Activated CD4-positive, alpha-beta T cell treated with anti-CD3 and anti-CD28 coated beads, Interleukin-2, Interleukin-4, amounts not matched to agents 100 ng/mL and 50 ng/mL, durations not matched to agents 16 hours and 8 hours (primary cell): Measurements from ENCODE around the gene FCMR.
"Not testable (repeated sequence)": the region's sequence is repeated elsewhere in the genome, so short reads cannot be mapped to it uniquely, and the experiment has no call there.

Experiments
- DNase-seq: peaks from one replicate; pipeline ENCODE4 v3.0.0-alpha.2; 2020; ENCODE audit warnings: low spot score

Gene FCMR

DNA sequence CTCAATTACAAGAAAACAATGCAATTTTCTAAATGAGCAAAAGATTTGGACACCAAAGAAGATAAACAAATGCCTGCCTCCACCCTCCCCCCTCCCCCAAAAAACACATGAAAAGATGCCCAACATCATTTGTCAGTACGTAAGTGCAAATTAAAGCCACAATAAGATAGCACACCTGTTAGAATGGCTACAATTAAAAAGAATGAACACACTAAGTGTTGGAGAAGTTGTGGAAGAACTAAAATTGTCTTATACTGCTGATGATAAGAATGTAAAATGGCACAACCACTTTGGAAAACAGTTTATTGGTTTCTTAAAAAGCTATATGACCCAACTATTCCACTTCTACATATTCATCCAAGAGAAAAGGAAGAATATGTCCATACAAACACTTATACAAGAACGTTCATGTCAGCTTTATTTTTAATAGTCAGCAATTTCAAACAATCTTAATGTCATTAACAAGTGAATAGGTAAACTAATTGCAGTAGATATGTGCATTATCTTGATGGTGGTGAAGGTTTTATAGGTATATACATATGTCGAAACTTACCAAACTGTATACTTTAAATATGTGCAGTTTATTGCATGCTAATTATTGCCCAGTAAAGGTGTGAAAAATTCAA lies 45.9 kb downstream of the FCMR start:
- no peak for DNase-seq

DNA sequence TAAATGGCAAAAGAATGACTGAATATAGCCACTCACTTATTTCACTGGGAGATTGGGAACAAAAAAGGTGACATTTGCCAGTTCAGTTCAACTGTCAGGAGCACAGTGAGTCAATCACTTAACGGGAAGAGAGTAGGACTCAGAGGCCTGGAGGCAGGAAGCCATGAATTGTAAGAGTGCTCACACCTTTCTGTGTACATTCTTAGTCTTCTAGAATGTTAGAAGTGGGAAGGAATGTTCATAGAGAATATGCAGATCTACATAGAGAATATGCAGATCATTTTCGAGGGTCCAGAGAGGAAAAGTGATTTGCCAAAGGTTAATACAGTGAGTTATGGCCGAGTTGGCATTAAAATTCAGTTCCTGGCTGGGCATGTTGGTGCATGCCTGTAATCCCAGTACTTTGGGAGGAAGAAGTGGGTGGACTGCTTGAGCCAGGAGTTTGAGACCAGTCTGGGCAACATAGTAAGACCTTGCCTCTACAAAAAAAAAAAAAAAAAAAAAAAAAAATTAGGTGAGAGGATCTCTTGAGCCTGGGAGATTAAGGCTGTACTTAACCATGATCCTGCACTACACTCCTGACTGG lies 48.0 kb downstream of the FCMR start:
- no peak for DNase-seq

DNA sequence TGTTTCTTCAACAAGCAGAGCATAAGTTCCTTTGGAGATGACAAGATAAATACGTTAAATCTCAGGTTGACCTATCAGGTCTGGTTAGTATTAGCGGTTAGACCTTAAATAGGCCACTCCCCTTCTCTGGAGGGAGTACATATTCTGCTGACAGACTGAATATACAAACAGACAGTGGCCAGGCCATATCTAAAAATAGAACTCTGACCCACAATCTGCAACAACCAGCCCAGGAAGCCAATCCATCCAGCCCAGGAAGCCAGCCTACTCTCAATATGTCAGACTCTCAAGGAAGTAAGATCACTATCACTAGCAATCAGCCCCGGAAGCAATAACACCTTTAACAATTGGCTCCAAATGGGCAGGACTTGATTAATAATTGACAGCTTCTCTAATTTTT lies 49.6 kb downstream of the FCMR start:
- no peak for DNase-seq

- no peak for DNase-seq
Observed at GRCh38 chr1:206868264-206868663, 53.5 kb downstream of the FCMR start.

GRCh38 chr1:206867716-206868115 lies 54.0 kb downstream of the FCMR start:
- DNase-seq = no peak

DNA sequence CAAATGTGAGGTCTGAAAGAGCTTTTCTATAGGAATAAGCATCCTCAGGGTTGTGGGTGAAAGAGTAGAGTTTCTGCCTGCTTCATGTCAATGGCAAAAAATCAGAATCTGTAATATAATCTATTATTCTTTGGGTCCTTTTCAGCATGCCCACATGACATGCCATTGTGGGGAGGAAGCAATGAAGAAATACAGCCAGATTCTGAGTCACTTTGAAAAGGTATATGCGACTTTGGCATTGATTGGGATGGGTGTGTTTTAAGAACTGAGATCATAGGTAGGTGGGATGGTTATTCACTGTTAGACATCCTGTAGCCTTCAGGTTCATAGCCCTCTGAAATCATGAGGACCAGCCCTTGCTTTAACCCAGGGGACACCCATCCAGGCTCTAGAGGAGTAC lies 54.5 kb downstream of the FCMR start:
- DNase-seq = no peak

DNA sequence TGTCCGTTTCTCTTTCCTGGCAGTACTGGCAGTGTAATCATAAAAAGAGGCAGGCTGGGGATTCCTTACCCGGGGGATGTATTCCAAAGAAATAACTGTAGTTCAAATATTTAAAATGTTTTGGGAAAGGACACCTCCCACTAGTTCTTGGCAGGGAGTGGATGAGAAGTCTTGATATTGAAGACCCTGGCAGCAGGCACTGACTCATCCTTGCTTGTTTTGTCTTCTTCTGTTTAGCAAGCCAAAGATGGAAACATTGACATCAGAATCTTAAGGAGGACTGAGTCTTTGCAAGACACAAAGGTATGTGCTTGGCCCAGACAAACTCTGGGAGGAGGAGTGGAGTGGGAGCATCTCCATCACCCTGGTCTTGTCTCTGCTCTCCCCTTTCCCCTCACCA lies 55.7 kb downstream of the FCMR start:
- no peak for DNase-seq

GRCh38 chr1:206864939-206865671 lies 56.6 kb downstream of the FCMR start, which contains the start of gene IL20:
IL20 (plus strand) TSS chr1:206865623; CDS start chr1:206865853, 230 bp downstream.
- peak; percentile 76 for DNase-seq

DNA sequence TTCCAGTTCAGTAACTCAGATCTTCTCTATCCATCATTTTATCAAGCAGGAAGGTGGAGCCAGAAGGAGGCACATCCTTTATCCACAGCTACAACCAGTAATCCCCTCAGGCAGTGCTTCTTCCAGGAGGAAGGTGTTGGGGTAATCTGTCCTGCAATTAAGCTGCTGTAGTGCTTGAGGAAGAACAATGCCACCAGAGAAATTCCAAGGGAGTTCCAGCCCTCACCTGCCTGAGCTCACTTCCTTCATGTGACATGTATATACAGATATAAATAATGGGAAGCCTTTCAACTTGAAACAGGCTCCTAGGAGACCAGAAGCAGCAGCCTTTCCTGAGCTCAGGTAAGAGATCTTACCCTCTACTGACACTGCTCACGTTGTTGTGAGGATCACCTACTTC lies 58.5 kb downstream of the FCMR start:
- no peak for DNase-seq

DNA sequence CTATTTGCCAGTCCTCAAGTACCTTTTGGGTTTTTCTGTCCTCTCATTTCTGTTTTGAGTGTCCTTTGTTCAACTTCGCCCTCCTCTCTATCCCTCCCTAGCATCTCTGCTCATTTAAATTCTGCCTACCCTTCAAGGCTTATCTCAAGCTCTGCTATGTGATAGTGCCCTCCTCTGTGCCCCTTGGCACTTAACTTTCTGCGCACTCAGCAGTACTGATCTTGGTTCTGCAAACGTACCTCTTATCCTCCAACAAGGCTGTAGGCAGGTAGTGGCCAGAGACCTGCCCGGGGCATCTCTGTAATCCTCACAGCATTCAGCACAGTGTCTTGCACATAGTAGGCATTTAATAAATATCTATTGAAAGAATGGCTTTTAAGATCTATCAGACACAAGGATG lies 61.6 kb downstream of the FCMR start:
- DNase-seq = no peak

DNA sequence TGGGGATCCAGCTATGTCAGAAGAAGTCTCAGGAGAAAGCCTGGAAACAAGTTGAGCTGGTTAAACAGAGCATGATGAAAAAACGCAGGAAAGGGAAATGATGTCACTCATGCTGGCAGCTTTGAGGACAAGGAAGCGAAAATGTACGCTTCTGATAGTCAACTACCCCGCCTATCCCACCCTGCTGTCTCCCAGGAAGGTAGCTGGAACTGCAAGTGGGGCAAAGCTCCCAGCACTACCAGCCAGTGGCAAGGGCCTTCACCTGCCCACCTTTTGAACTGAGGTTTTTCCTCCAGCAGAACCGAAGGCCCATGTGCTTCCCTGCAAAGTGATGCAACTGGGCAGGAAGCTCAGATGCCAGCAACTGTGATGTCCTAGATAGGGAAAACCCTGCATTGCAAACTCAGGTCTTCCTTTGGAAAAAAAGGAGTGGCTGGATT lies 62.6 kb downstream of the FCMR start:
- DNase-seq = no peak

GRCh38 chr1:206856674-206857464 lies 64.9 kb downstream of the FCMR start:
- DNase-seq = no peak

DNA sequence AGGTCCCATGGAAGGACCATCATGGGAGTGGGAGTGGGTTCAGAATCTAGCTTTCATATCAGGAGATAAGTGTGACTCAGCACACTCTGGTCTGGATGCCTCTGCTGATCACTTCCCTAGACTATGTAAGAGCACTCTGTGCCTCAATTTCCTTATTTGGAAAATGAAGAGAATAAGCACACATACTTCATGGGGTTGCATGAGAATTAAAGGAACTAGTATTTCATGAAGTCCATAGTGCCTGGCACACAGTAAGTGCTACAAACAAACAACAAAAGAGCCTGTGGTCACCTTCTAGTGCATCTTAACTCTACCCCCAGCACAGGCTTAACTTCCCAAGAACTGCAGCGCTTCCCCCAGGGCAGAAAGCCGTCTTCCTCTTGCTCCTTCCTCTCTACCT lies 65.9 kb downstream of the FCMR start:
- no peak for DNase-seq

DNA sequence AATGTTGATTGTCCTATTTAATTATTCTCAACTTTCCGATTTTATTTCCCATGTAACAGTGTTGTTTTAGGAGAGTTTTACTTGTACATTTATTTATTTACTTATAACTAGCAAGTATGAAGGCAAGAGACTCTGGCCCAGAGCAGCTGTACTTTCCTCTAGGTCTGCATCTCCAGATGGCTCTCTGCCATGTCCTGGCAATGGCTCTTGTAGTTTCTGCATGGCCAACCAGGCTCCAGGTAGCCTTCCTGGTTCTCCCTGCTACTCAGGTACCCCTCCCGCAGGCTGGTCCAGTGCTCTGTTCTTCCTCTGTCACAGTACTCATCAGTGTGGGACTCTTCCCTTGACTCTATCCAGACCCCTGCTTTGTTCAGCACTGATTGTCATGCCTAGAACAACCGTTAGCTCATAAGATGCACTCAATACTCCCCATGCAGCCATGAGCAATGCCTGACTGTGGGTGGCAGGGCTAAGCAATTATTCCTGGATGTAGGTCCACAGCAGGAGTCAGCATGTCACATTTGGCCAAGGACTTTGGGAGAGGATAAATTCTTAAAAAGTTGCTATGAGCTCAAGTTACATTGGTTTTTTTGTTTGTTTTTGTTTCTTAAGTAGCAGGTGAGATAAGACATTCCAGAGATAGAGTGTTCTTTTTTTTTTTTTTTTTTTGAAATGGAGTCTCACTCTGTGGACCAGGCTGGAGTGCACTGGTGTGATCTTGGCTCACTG lies 67.2 kb downstream of the FCMR start:
- no peak for DNase-seq

DNA sequence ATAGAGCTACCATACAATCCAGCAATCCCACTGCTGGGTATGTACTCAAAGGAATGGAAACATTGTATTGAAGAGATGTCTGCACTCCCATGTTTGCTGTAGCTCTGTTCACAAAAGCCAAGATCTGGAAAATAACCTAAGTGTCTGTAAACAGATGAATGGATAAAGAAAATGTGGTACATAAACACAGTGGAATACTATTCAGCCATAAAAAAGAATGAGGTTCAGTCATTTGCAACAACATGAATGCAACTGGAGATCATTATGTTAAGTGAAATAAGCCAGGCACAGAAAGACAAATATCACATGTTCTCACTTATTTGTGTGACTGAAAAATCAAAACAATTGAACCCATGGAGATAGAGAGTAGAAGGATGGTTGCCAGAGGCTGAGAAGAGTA lies 68.0 kb downstream of the FCMR start:
- DNase-seq = not testable (repeated sequence)
